NCI-H69 (cell line): ENCODE results near the gene PLCB1.
A peak's percentile ranks its signal among the peaks of the same experiment; 100 is the strongest.

Experiments
- DNase-seq: peaks from one replicate; lab custom pipeline; 2025; lab: John Stamatoyannopoulos, UW

PLCB1 gene

GRCh38 chr20:8129211-8129976 lies 2.7 kb upstream of the PLCB1 start:
- DNase-seq, result no peak

- DNase-seq, result no peak
These were observed 1.1 kb upstream of the PLCB1 start for GRCh38 chr20:8130840-8131526.

GRCh38 chr20:8132484-8133309 lies 631 bp downstream of the PLCB1 start:
- peak; percentile 83 for DNase-seq

GRCh38 chr20:8133310-8133768 lies 1.3 kb downstream of the PLCB1 start:
- DNase-seq, result peak; percentile 45

- peak; percentile 56 for DNase-seq
These were observed 1.9 kb downstream of the PLCB1 start for GRCh38 chr20:8133851-8134451.

- DNase-seq, result peak; percentile 42
These were observed 7.8 kb downstream of the PLCB1 start for GRCh38 chr20:8139899-8140298.

- peak; percentile 78 for DNase-seq
These were observed 11.4 kb downstream of the PLCB1 start for GRCh38 chr20:8143474-8143873.

GRCh38 chr20:8144282-8145245 lies 12.5 kb downstream of the PLCB1 start:
- DNase-seq, result no peak

GRCh38 chr20:8145246-8146168 lies 13.4 kb downstream of the PLCB1 start:
- no peak for DNase-seq

GRCh38 chr20:8147476-8147875 lies 15.4 kb downstream of the PLCB1 start:
- no peak for DNase-seq

- no peak for DNase-seq
These were observed 16.4 kb downstream of the PLCB1 start for GRCh38 chr20:8148501-8148900.

- peak; percentile 27 for DNase-seq
These were observed 18.5 kb downstream of the PLCB1 start for GRCh38 chr20:8150591-8150990.

- peak; percentile 89 for DNase-seq
These were observed 19.3 kb downstream of the PLCB1 start for GRCh38 chr20:8151372-8151771.

- peak; percentile 86 for DNase-seq
These were observed 20.1 kb downstream of the PLCB1 start for GRCh38 chr20:8152183-8152582.

- no peak for DNase-seq
These were observed 20.8 kb downstream of the PLCB1 start for GRCh38 chr20:8152847-8153246.

GRCh38 chr20:8153281-8153908 lies 21.3 kb downstream of the PLCB1 start:
- DNase-seq, result peak; percentile 78

GRCh38 chr20:8154638-8155037 lies 22.6 kb downstream of the PLCB1 start:
- DNase-seq, result no peak

- no peak for DNase-seq
These were observed 23.2 kb downstream of the PLCB1 start for GRCh38 chr20:8155229-8155628.

- peak; percentile 55 for DNase-seq
These were observed 23.7 kb downstream of the PLCB1 start for GRCh38 chr20:8155812-8156211.
